Left colon (tissue), 2 donors: ENCODE results near the gene DOCK8. TPM values are rescaled to one million over a fixed set of nuclear protein-coding genes. Genes with fewer than 3 reads are reported as not detected.

Source experiments
- ATAC-seq: fragments of 200-7000 bp; cut with Tn5 transposase; one replicate; pipeline ENCODE4 v1.9.1; 2020; ENCODE audit warnings: mild to moderate bottlenecking, moderate library complexity
- DNase-seq, 2 donors: peaks; one replicate each; pipeline ENCODE4 v3.0.0-alpha.2; 2020
- intact Hi-C, 2 donors: fragments of 100-400 bp; cut with DNase I in 1 of 2; cut with micrococcal nuclease in 1 of 2; formaldehyde crosslinking; loops; one replicate each; pipeline versions ENCODE4 v1.11.2 to v1.14.0; 2022; cut with DNase I, micrococcal nuclease
- total RNA-seq, 2 donors: library from RNA; stranded (reverse); fragmentation: NEBNext Ultra II Directional; extraction: Animal tissue kit (Norgen Biotek cat#: 25700); gene quantifications; one replicate each; pipeline ENCODE4 v1.2.1, GENCODE V29; 2021
- donor health status: DM: no; HTN: no; CAD: no.
- donor health status: DM: yes; HTN: yes; CAD: no.

Gene DOCK8
- total RNA-seq, 2 donors from 2014 or later: 10.3 to 18.8 TPM

GRCh38 chr9:503326-503725 is 288.7 kb downstream of the DOCK8 start:
- ATAC-seq (peak; percentile 12), DNase-seq (peak in 1 of 2 donors; percentile 24)
- intact Hi-C loops: no loop called here

DNA sequence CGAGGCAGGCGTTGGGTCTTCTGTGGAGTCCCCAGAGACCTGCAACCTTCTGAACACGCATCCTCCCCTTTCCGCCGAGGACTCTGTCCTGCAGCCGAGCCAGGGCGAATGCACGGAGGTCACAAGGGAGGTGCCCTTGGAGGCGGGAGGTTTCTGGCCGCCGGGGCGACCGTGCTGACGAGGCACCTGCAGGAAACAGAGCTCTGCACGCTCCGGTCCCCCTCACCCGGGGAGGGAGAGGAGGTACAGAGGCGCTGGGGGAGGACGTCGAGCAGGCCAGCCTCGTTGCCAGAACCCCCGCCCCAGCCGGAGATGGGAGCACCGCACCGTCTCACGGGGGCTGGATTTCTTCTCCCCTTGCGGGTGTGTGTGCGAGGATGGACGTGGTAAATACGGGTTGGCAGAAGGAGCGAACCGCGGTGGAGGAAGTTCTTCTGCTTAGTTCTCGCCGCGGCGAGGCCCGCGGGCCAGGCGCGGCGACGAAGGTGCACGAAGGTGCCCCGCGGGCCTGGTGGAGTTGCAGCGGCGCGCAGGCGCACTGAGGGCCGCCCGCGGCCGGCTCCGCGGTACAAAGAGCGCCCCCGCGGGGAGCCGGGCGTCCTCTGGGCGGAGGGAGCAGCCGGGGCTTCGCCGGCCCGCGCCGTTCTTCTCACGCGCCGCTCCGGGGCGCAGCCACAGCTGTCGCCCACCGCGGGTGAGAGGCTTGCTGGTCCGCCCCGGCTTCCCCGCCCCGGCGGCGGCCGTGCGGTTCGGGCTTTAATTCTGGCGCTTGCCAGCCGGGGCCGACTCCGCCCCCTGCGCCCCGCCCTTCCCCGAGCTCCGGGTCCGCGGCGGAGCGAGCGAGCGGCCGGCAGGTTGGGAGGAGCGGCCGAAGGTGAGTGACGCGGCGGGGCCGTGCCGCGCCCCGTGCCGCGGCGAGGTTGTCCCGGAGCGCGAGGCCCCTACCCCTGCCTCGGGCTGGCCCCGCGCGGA is 289.5 kb downstream of the DOCK8 start, which contains the start of gene KANK1:
KANK1 (plus strand) TSS at position 815 of the 972 bp plus-strand sequence.
- DNase-seq (peak; percentile 75 to 89), ATAC-seq (peak; percentile 82)
- intact Hi-C loops: no loop called here

- peak; percentile 32 for ATAC-seq
- peak in 1 of 2 donors; percentile 54 for DNase-seq
- intact Hi-C loops: no loop called here
Observed at GRCh38 chr9:504921-505740, 290.5 kb downstream of the DOCK8 start.

DNA sequence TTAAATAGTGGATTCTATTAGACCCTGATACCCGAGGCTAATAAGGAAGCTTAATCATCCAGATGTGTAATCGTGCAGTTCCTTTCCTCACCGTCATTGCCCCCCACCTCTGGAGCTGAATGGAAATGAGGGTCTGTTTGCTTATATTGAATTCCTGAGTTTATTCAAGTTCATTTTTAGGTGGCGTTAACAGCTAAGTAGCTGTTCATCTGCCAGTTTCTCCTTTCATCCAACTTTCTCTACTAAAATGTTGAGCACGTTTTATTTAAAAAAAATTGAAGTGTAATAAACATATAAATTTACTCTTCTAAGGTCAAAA is 291.0 kb downstream of the DOCK8 start:
- no peak for ATAC-seq
- DNase-seq: no peak
- intact Hi-C loops: no loop called here

- DNase-seq (no peak), ATAC-seq (no peak)
Observed at GRCh38 chr9:506281-506680, 291.6 kb downstream of the DOCK8 start.

GRCh38 chr9:511861-512260 is 297.2 kb downstream of the DOCK8 start:
- intact Hi-C loops: no loop called here
- DNase-seq: no peak
- peak; percentile 24 for ATAC-seq

More at GRCh38 chr9:506281-506680, 291.6 kb downstream of the DOCK8 start:
- intact Hi-C loops: no loop called here

DNA sequence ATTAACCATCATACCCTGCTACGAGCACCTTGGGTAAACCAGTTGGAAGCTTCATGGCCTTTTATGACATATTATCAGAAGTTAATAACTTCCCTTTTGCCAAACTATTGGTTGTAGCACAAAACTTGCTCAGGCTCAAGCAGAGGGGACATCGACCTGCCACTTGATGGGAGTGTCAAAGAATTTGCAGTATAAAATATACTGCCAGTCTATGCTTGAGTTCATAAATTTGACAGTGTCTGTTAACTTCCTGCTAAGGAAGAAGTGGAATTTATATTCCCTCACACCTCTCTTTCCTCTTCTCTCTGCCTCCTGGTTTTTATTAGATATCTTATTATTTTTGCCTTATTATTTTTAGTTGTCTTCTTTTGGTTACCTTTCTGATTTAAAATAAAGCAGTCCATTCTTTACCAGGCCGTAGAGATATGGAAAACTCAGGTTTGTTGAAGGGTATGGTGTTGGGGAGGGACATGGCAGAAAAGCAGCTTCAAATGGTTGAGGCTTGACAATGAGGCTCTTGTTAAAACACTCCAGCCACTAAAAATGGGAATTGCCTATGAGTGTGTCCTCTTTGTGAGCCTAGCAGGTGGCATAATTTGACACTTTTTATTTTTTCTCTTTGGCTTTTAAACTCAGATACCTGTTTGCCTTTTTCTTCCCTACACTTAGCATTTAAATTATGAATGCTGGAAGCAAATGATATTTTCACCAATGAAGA is 298.0 kb downstream of the DOCK8 start:
- DNase-seq (no peak), ATAC-seq (peak; percentile 83)
- intact Hi-C loops: no loop called here

Other genes with a start within 250 kb of the DOCK8 start
- gene WASHC1, start 185.4 kb upstream of the DOCK8 start, total RNA-seq: 10 to 100 TPM; 17.2 to 21.2 TPM
- under 1 TPM; 0.24 to 0.39 TPM for gene FOXD4, start 96.4 kb upstream of the DOCK8 start, total RNA-seq
- gene ZNG1A, start 35.8 kb upstream of the DOCK8 start, total RNA-seq: 10 to 100 TPM; 29.5 to 31.4 TPM